Motor neuron (in vitro differentiated cells): ENCODE data around the gene RNU4-1. TPM values are rescaled to one million over a fixed set of nuclear protein-coding genes. Genes with fewer than 3 reads are reported as not detected.
"Not testable (repeated sequence)": the region's sequence is repeated elsewhere in the genome, so short reads cannot be mapped to it uniquely, and the experiment has no call there.

Experiments used
- ATAC-seq, 8 experiments: fragments of 200-7000 bp; cut with Tn5 transposase; replicated peaks in 6 of 8; 2 replicates each; pipeline ENCODE4 v1.8.0; 2021; ENCODE audit warnings: mild to moderate bottlenecking in 8 of 8, moderate library complexity in 8 of 8
- H3K27ac ChIP-seq, 2 donors: fragments of 250-450 bp; sonication (Bioruptor Pico); 2 replicates each; pipeline ENCODE4 v1.9.0; 2021; ENCODE audit warnings: antibody characterized with exemption in 2 of 2, mild to moderate bottlenecking in 2 of 2, moderate library complexity in 1 of 2
- H3K4me1 ChIP-seq, 2 donors: fragments of 250-450 bp; sonication (Bioruptor Pico); replicated peaks in 1 of 2; 2 replicates each; pipeline ENCODE4 v1.6.1; 2021; ENCODE audit warnings: antibody characterized with exemption in 2 of 2, mild to moderate bottlenecking in 2 of 2, moderate library complexity in 1 of 2
- H3K4me3 ChIP-seq, 5 donors: fragments of 250-450 bp; sonication (Bioruptor Pico); 2 replicates each; pipeline ENCODE4 v1.9.0; 2021; ENCODE audit warnings: antibody characterized with exemption in 5 of 5, mild to moderate bottlenecking in 5 of 5, moderate library complexity in 4 of 5
- WGBS, 10 experiments: fragments of 450-650 bp; shearing (Covaris generic); methylation state at CpG; one replicate each; pipeline ENCODE4 v1.0.0; 2022; 5-methylcytosine and 5-hydroxymethylcytosine counted together
- in situ Hi-C, 9 experiments: fragments of 400-800 bp; cut with MboI; loops; one replicate each; pipeline ENCODE4 v1.15.0; 2021; ENCODE audit warnings: low sequenced_read_pairs in 9 of 9, low pct_unique_long_range_greater_than_20kb in 2 of 9; ENCODE audit not compliant: unreplicated experiment in 9 of 9
- total RNA-seq, 8 experiments: library from RNA; unstranded; fragments of 300-600 nt; gene quantifications; 2 replicates each; pipeline versions ENCODE4 v1.2.3 to v1.2.4, GENCODE V29; 2022

RNU4-1 gene
- total RNA-seq, 8 experiments from 2014 or later: 7,837 to 22,494 (median 10,178) TPM

DNA sequence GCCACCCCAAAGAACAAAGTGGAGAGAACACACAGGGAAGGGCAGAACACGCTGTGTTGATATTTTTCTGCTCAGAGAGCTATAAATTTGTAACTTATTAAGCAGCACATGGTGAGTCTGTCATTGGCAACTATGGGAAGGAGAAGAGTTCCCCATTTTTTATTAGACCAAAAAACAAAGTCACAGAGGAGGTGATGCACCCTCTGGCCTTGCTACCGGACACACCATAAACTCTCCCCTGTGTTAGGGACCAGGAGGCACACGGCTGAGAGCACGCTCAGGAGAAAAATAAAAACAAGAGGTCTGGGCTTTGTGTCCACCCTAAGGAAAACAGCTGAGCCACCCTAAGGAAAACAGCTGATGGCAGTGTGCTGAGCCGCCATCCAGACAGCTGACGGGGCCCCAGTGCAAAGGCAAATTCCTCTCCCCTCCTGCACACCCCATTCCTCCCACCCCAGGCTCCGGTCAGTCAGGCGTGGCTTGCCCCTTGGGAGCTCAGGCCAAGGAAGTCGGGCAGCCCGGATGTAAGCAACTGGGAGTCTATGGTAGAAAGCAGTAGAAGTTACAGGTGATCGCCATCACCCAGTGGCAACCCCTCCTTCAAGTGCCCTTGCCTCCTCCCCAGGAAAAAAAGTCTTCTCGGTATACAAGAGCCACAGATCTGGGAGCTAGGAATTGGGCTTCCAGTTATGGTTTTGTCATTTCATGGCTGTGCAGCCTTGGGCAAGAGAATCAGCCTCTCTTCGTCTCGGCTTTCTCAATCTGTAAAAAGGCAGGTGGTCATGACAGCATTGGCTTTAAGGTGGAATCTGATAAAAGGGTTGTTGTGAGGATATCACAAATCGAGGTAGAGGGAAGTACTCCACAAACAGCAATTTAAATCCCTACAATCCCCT, 29.9 kb downstream of the RNU4-1 start:
- 0 to 83% (median 69%) methylated on average over 2 to 11 of the region's 15 CpGs; no CpG with 5 or more reads in 2 of the 10 experiments for WGBS, 10 experiments
- in situ Hi-C loops: no loop called here
- Histone ChIP-seq H3K4me3 (peak overlapping the region in 1 of 5 donors; percentile 62), H3K4me1 (peaks cover 28 to 34% of the 10 kb centered on the region in 2 donors), H3K27ac (no peak overlapping the region)
- peak in 2 of 8 experiments; percentile 6 to 12 for ATAC-seq

DNA sequence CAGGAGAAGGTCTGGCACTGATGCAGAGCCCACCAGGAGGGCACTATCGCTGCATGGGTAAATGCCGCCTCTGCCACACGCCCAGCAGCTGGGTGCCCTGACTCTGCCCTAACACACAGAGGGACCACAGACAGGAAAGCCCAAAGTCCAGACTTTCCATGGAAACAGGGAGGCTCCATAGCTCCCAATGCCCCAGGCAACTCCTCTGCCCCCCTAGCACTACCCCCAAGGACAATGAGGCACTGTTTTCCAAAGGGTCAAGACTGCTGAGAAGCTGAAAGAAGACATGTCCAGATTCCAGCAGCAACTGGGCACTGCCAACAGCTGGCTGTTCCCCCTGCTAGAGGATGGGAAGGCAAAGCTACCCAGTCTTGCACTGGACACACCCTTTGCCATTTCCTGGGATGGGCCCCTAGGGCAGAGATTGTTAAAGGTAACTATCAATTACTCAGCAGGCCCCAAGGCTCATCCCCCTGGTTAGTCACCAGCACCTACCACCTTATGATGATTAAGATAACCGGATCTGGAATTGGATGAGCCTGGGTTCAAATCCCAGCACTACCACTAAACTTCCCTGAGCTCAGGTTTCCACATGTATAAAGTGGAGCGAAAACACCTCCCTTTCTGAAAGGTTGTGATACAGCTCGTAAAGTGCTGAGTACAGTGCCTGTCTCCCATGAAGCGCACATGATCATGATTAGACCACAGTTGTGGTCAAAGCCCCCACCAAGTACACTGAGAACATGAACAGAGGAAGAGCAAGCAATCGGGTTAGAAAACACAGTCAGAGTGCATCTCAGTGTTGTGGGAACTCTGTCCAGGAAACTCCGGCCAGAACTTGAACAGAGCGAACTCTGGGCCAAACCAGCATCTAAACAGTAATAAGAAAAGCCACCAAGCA, 30.8 kb downstream of the RNU4-1 start:
- in situ Hi-C loops: no loop called here
- 22 to 100% (median 83%) methylated on average over 1 to 8 of the region's 10 CpGs; no CpG with 5 or more reads in 1 of the 10 experiments for WGBS, 10 experiments
- peaks cover 30 to 37% of the 10 kb centered on the region in 2 donors for H3K4me1 ChIP-seq
- no peak for ATAC-seq
- H3K27ac ChIP-seq: no peak overlapping the region
- no peak overlapping the region for H3K4me3 ChIP-seq

DNA sequence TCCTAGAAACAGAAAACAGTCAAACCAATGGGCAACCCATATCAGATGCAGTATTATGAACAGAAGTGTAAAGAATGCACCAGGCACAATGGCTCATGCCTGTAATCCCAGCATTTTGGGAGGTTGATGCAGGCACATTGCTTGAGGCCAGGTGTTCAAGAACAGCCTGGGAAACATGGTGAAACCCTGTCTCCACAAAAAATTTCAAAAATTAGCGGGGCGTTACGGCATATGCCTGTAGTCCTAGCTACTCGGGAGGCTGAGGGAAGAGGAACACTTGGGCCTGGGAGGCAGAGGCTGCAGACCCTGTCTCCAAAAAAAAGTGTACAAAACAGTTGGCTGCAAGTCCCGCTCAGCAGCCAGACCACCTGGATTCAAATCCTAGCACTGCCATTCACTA, 32.4 kb downstream of the RNU4-1 start:
- Histone ChIP-seq H3K4me1 (peaks cover 28 to 32% of the 10 kb centered on the region in 2 donors), H3K4me3 (no peak overlapping the region), H3K27ac (no peak overlapping the region)
- no peak for ATAC-seq
- 94 to 100% (median 98%) methylated on average over 2 to 5 of the region's 5 CpGs; no CpG with 5 or more reads in 5 of the 10 experiments for WGBS, 10 experiments
- in situ Hi-C loops: no loop called here

DNA sequence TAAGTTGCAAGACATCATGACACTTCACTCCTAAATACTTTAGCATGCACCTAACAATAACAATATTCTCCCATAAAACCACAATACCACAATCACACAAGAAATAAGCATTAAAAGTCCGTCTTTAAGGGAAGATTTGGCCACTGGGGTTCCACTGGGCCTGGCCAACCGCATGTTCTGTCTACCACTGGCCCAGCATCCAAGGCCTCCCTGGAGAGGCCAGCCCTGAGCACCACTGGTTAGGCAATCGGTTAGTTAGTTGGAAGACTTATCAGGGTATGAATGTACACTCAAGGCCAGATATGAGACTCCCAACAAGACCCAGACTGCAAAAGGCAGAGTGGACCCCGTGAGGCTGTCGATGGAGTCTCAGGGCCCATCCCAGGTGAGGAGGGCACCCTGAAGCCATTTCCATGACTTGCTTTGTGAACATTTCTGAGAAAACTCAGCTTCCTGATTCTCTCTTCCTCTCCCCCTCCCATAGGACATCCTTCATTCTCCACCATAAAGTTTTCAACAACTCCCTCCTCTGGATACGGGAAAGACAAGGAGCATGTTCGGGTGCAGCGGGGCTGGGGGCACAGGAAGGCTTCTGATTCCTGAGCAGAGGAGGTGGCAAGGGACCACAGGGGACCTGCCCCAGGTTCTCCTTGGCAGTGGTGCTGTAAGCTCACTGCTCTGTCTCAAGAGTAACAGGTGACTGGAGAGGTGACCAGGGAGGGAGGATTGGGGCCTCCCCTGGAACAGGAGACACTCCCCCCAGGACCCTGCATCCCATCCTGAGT, 33.4 kb downstream of the RNU4-1 start:
- ATAC-seq: no peak
- Histone ChIP-seq H3K27ac (no peak overlapping the region), H3K4me3 (no peak overlapping the region), H3K4me1 (peaks cover 25 to 29% of the 10 kb centered on the region in 2 donors)
- 67 to 100% (median 84%) methylated on average over 1 to 5 of the region's 8 CpGs; no CpG with 5 or more reads in 2 of the 10 experiments for WGBS, 10 experiments
- in situ Hi-C loops: no loop called here

DNA sequence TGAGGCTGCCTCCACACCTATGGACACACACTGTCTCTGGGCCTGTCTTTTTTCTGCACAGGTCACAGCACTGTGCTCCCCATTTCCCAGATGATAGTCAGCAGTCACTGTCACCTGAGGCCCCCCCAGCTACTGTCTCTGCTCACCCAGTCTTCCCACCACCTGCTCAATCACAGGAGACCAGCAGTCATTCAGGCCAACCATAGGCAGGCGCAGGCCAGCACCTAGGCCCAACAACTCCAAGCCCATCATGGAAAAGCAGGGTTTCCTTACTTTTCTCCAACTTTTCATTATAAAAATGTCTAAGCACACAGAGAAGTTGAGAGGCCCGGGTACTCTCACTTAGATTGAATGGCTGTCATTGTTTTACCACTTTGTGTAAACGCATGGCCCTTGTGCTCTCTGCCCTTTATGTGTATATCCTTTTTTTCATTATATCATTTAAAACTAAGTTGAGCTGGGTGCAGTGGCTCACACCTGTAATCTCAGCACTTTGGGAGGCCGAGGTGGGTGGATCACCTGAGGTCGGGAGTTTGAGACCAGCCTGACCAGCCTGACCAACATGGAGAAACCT, 34.6 kb downstream of the RNU4-1 start:
- 80 to 100% (median 100%) methylated on average over 1 to 3 of the region's 5 CpGs; no CpG with 5 or more reads in 3 of the 10 experiments for WGBS, 10 experiments
- Histone ChIP-seq H3K27ac (no peak overlapping the region), H3K4me1 (peaks cover 13 to 18% of the 10 kb centered on the region in 2 donors), H3K4me3 (no peak overlapping the region)
- in situ Hi-C loops: no loop called here
- no peak for ATAC-seq

DNA sequence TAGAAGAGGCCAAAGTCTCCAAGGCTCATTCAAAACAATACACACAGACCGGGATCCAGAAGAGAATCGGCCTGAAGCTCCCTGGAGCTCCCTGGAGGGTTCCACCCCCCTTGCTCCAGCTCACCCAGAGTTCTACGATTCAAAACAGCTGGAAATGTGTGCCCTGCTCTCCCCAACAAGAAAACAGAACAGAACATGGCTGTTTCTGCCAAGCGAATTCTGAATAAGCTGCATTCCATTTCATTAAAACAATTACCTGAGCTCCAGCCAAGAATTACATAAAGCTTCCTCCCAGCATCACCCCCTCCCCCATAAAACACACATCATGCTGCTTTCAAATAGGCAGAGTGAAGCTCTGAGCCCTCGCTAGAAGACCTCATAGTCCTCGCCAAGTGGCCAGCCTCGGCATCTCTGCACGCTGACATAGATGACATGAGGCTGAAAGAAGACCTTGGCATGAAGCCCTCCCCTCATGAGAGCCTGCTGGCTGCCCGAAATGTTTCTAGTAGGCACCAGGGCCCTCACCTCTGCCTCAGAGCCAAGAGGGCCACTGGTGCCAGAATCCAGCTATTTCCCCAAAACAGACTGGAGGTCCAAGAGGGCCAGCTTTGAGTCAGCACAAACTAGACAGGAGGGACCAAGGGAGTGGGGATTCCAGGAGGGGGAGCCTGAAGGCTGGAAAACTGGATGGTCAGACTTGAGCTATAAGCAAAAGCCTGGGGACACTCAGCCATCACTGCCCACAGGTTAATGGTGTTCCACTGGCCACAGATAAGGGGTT, 35.8 kb downstream of the RNU4-1 start:
- Histone ChIP-seq H3K4me3 (no peak overlapping the region), H3K4me1 (peaks cover 5 to 7% of the 10 kb centered on the region in 2 donors), H3K27ac (peak overlapping the region in 1 of 2 donors; percentile 28)
- in situ Hi-C loops: no loop called here
- peak in 5 of 8 experiments; percentile 36 to 88 (median 62) for ATAC-seq
- WGBS, 10 experiments: 0 to 100% (median 63%) methylated on average over 1 to 9 of the region's 9 CpGs; no CpG with 5 or more reads in 2 of the 10 experiments

DNA sequence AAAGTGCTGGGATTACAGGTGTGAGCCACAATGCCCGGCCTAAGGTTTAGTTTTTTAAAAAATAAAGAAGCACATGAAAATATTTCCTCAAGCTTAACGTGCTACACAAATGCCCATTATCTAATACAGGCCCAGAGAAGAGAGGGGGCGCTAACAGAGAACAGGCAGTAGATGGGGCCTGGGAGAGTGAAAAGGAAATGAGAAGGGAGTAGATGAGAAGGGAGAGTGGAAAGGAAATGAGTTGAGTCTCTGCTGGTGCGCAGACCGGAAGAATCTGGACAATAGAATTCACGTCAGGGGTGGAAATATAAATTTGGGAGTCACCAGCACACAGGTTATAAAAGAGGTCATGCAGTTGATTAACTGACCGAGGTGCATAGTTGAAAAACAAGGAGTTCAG, 38.2 kb downstream of the RNU4-1 start:
- WGBS, 10 experiments: 85 to 100% (median 94%) methylated on average over 3 to 7 of the region's 7 CpGs
- in situ Hi-C loops: no loop called here
- H3K4me1 ChIP-seq: peaks cover 5 to 11% of the 10 kb centered on the region in 2 donors
- H3K4me3 ChIP-seq: no peak overlapping the region
- no peak for ATAC-seq
- no peak overlapping the region for H3K27ac ChIP-seq

DNA sequence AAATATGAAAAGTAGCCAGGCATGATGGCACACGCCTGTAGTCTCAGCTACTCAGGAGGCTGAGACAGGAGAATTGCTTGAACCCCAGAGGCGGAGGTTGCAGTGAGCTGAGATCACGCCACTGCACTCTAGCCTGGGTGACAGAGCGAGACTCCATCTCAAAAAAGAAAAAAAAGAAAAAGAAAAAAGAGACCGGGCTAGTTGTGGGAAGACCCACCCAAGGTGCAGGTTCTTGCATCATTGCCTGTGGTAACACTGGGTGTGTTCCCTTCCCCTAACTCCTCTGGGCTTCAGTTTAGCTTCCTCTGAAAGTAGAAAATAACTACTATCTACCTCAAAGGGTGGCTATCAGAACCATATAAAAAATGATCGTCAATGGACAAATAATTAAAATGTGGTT, 39.7 kb downstream of the RNU4-1 start:
- peak in 2 of 8 experiments; percentile 34 to 37 for ATAC-seq
- in situ Hi-C loops, H3K27ac ChIP-seq, H3K4me3 ChIP-seq: not testable (repeated sequence)
- 33 to 100% (median 93%) methylated on average over 1 to 5 of the region's 6 CpGs for WGBS, 10 experiments
- H3K4me1 ChIP-seq: peaks cover 5 to 11% of the 10 kb centered on the region in 2 donors

DNA sequence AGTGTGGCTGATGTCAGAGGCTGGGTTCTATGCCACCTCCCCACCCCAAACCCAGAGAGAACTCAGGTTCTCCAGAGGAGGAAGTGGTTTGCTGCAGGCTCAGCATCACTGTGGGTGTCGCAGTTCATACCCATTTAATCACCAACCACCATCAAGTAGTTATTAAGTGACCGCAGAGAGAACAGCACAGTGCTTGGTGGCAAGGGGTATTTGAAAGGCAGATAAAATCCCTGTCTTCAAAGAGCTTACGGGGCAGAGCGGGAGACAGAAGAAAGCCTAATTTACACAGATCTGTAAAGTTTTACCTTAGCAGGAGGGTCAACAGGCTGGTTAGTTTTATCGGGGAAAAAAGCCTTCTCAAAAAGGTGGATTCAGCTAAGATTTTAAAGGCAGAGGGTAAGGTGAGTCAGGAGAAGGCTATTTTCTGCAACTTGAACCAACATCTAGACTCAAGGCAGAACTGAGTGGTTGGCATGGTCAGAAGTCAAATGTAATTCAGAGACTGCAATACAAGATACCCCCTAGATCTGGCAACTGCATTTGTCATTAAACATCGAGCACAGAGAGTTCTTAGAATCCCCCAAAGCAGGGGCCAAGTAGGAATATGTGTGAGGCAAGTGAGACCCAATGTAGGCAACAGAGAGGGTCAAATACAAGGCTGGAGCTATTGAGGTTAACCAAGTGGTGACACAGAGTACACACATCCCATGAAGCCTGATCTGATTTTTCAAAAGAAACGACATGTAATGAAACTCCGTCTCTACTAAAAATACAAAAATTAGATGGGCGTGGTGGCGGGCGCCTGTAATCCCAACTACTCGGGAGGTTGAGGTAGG, 40.7 kb downstream of the RNU4-1 start:
- WGBS, 10 experiments: 60 to 100% (median 93%) methylated on average over 1 to 10 of the region's 12 CpGs; no CpG with 5 or more reads in 1 of the 10 experiments
- ATAC-seq: no peak
- H3K4me1 ChIP-seq: peaks cover 4 to 9% of the 10 kb centered on the region in 2 donors
- in situ Hi-C loops: no loop called here
- H3K4me3 ChIP-seq: no peak overlapping the region
- no peak overlapping the region for H3K27ac ChIP-seq

DNA sequence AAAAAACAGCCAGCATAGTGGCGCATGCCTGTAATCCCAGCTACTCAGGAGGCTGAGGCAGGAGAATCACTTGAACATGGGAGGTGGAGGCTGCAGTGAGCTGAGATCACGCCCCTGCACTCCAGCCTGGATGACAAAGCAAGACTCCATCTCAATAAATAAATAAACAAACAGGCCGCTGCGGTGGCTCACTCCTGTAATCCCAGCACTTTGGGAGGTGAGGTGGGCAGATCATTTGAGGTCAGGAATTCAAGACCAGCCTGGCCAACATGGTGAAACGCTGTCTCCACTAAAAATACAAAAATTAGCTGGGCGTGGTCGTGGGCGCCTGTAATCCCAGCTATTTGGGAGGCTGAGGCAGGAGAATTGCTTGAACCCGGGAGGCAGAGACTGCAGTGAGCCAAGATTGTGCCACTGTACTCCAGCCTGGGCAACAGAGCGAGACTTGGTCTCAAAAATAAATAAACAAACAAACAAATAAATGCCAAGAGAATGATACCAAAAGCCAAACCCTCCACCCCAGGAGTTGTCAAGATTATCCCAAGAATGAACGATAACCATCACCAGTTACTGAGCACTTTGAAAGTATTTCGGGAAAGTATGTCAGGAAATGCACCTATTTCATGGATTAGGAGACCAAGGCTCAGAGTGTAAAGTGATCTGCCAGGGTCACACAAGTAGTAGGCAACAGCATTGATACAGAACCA, 41.5 kb downstream of the RNU4-1 start:
- H3K27ac ChIP-seq, ATAC-seq, in situ Hi-C loops, H3K4me1 ChIP-seq, H3K4me3 ChIP-seq: not testable (repeated sequence)
- WGBS, 10 experiments: 20 to 97% (median 94%) methylated on average over 1 to 10 of the region's 12 CpGs; no CpG with 5 or more reads in 2 of the 10 experiments
